HepG2 (cell line): ENCODE measurements around the gene PRKCE. TPM values are rescaled to one million over a fixed set of nuclear protein-coding genes. Genes with fewer than 3 reads are reported as not detected.

Experiments used
- CHD4 ChIP-seq: fragments of 200-600 bp; sonication (generic); IDR thresholded peaks from 2 replicates; pipeline ENCODE4 v1.7.0; 2017; ENCODE audit warnings: mild to moderate bottlenecking, low read length, borderline replicate concordance
- EP300 ChIP-seq, 3 experiments: sonication (generic) in 1 of 3; formaldehyde crosslinking in 1 of 3; IDR thresholded peaks; 2 replicates each; pipeline versions ENCODE4 v1.5.1 to v1.6.1; 2011 to 2020; ENCODE audit warnings: low read depth in 2 of 3, low read length in 2 of 3, borderline replicate concordance in 1 of 3, improper control_type of control experiment in 1 of 3, mild to moderate bottlenecking in 1 of 3, missing genetic modification reagents in 1 of 3, moderate library complexity in 1 of 3
- MAZ ChIP-seq, 2 experiments: sonication (generic) in 1 of 2; formaldehyde crosslinking in 1 of 2; IDR thresholded peaks; 2 replicates each; pipeline versions ENCODE4 v1.5.0 to v1.6.1; 2012 to 2020; ENCODE audit warnings: low read depth in 2 of 2, mild to moderate bottlenecking in 2 of 2, borderline replicate concordance in 1 of 2, improper control_type of control experiment in 1 of 2, low read length in 1 of 2, missing genetic modification reagents in 1 of 2, moderate library complexity in 1 of 2
- NFATC3 ChIP-seq: sonication (generic); formaldehyde crosslinking; IDR thresholded peaks from 2 replicates; pipeline ENCODE4 v1.5.1; 2020; ENCODE audit warnings: mild to moderate bottlenecking, missing genetic modification reagents
- PCBP1 ChIP-seq: fragments of 200-400 bp; formaldehyde crosslinking; IDR thresholded peaks from 2 replicates; pipeline ENCODE4 v1.6.1; 2017; ENCODE audit warnings: mild to moderate bottlenecking, low read depth, low read length, borderline replicate concordance
- PHF20 ChIP-seq: sonication (generic); formaldehyde crosslinking; IDR thresholded peaks from 2 replicates; pipeline ENCODE4 v1.5.0; 2020; ENCODE audit warnings: mild to moderate bottlenecking, missing genetic modification reagents
- RNF2 ChIP-seq: fragments of 450-650 bp; conservative IDR thresholded peaks from 2 replicates; pipeline ENCODE4 v1.6.1; 2016; ENCODE audit warnings: low read depth
- SNAPC2 ChIP-seq: sonication (generic); formaldehyde crosslinking; IDR thresholded peaks from 2 replicates; pipeline ENCODE4 v1.8.1; 2022; ENCODE audit warnings: mild to moderate bottlenecking, missing genetic modification reagents
- TAF1 ChIP-seq: sonication (generic); formaldehyde crosslinking; IDR thresholded peaks from 2 replicates; pipeline ENCODE4 v1.4.0; 2020; ENCODE audit warnings: missing genetic modification reagents
- ZBTB7A ChIP-seq: sonication (generic); formaldehyde crosslinking; IDR thresholded peaks from 2 replicates; pipeline ENCODE4 v1.8.0; 2022; ENCODE audit warnings: mild to moderate bottlenecking, missing genetic modification reagents
- ZNF124 ChIP-seq: sonication (generic); formaldehyde crosslinking; IDR thresholded peaks from 2 replicates; pipeline ENCODE4 v1.4.0; 2020; ENCODE audit warnings: missing genetic modification reagents
- ZNF3 ChIP-seq: IDR thresholded peaks from 2 replicates; pipeline ENCODE4 v1.7.0; 2017; ENCODE audit warnings: inconsistent platforms
- ZNF616 ChIP-seq: sonication (generic); formaldehyde crosslinking; IDR thresholded peaks from 2 replicates; pipeline ENCODE4 v1.5.0; 2020; ENCODE audit warnings: low read depth, mild to moderate bottlenecking, missing genetic modification reagents
- ZNF775 ChIP-seq: sonication (generic); formaldehyde crosslinking; IDR thresholded peaks from 2 replicates; pipeline ENCODE4 v1.4.0; 2020; ENCODE audit warnings: missing genetic modification reagents, mild to moderate bottlenecking, moderate library complexity, borderline replicate concordance
- polyA plus RNA-seq, 8 experiments: library from polyadenylated mRNA; depleted of rRNA in 3 of 8; stranded (reverse) in 7 of 8; unstranded in 1 of 8; fragments of >200 nt; fragmentation: Illumina TruSeq in 4 of 8; extraction: Trizol in 4 of 8; gene quantifications; 2 replicates each; pipeline versions ENCODE4 v1.2.1 to v1.2.3, GENCODE V29; 2011 to 2016; ENCODE audit warnings: low read depth in 4 of 8, missing spikeins in 1 of 8, mixed read lengths in 1 of 8; ENCODE audit not compliant: insufficient read depth in 1 of 8
- total RNA-seq, 5 experiments: library from RNA; depleted of rRNA; stranded (reverse); fragments of >200 nt; fragmentation: Illumina TruSeq; extraction: Trizol; gene quantifications; 2 replicates each; pipeline ENCODE4 v1.2.3, GENCODE V29; 2016; ENCODE audit warnings: low read depth in 1 of 5
- TF ChIP-seq, protein P1 (sequence below): sonication (generic); formaldehyde crosslinking; IDR thresholded peaks from 2 replicates; pipeline ENCODE4 v1.9.0; 2022; ENCODE audit warnings: missing genetic modification reagents, mild to moderate bottlenecking, borderline replicate concordance
- TF ChIP-seq, protein P2 (sequence below), 2 experiments: sonication (generic) in 1 of 2; formaldehyde crosslinking in 1 of 2; IDR thresholded peaks; 2 replicates each; pipeline versions ENCODE4 v1.4.0 to v1.6.1; 2018 to 2020; ENCODE audit warnings: missing genetic modification reagents in 2 of 2, borderline replicate concordance in 1 of 2, low read depth in 1 of 2, mild to moderate bottlenecking in 1 of 2, missing biosample characterization in 1 of 2
- TF ChIP-seq, protein P3 (sequence below): sonication (generic); formaldehyde crosslinking; IDR thresholded peaks from 2 replicates; pipeline ENCODE4 v1.4.0; 2020; ENCODE audit warnings: missing genetic modification reagents

The PRKCE gene
- total and polyA plus RNA-seq, 2 of the 13 experiments (the other 11 are each of a cell fraction or from before 2014, with no cell fraction given): 1.0 to 3.9 TPM

DNA sequence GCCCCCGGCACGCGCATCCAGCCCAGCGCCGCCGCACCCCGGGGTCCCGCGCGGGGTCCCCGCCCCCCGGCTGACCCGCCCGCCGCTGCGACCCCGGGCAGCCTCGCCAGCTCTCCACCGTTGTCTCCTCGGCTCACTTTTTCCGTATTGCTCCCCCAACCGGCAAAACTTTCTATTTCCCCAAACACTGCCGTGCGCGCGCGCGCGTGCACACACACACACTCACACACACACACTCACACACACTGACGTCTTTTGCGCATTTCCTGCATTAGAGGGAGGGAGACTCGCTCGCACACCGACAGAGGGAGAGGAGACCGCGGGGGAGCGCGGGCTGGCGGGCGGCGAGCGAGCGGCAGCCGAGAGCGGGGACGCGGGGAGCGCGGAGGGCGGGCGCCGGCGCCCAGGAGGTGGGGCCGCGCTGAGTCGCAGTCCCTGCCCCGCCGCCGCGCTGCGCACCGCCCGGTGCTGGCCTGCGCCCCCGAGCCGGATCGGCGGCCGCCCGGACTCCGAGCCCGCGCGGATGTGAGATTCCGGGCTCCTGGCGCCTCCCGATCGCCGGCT, 542 bp upstream of the PRKCE start (continued):
- TF ChIP-seq PHF20 (CRISPR knock-in tag): no peak
- TF ChIP-seq, protein P1, sequence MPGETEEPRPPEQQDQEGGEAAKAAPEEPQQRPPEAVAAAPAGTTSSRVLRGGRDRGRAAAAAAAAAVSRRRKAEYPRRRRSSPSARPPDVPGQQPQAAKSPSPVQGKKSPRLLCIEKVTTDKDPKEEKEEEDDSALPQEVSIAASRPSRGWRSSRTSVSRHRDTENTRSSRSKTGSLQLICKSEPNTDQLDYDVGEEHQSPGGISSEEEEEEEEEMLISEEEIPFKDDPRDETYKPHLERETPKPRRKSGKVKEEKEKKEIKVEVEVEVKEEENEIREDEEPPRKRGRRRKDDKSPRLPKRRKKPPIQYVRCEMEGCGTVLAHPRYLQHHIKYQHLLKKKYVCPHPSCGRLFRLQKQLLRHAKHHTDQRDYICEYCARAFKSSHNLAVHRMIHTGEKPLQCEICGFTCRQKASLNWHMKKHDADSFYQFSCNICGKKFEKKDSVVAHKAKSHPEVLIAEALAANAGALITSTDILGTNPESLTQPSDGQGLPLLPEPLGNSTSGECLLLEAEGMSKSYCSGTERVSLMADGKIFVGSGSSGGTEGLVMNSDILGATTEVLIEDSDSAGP (CRISPR knock-in tag): no peak; the same call in 1 of the 2 replicates
- TF ChIP-seq CHD4: no peak
- TF ChIP-seq, protein P2, sequence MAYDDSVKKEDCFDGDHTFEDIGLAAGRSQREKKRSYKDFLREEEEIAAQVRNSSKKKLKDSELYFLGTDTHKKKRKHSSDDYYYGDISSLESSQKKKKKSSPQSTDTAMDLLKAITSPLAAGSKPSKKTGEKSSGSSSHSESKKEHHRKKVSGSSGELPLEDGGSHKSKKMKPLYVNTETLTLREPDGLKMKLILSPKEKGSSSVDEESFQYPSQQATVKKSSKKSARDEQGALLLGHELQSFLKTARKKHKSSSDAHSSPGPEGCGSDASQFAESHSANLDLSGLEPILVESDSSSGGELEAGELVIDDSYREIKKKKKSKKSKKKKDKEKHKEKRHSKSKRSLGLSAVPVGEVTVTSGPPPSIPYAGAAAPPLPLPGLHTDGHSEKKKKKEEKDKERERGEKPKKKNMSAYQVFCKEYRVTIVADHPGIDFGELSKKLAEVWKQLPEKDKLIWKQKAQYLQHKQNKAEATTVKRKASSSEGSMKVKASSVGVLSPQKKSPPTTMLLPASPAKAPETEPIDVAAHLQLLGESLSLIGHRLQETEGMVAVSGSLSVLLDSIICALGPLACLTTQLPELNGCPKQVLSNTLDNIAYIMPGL (CRISPR knock-in tag; IDR thresholded peaks at IDR 0.05; ENCODE audit: borderline replicate concordance in 1 of 2, low read depth in 1 of 2): peak; percentile 95 to 97; a peak in 3 of 4 replicates
- no peak for TF ChIP-seq NFATC3 (CRISPR knock-in tag)
- TF ChIP-seq EP300 (IDR thresholded peaks at IDR 0.05; ENCODE audit: low read depth in 2 of 2, low read length in 2 of 2): peak in 1 of 2 experiments; percentile 31; a peak in 1 of 4 replicates
- no peak; the same call in 1 of the 2 replicates for TF ChIP-seq EP300 (CRISPR knock-in tag; IDR thresholded peaks at IDR 0.05; ENCODE audit: borderline replicate concordance)
- 0 out of 2 replicates have a peak, but pooled peaks have one; percentile 44 for TF ChIP-seq SNAPC2
- no peak; the same call in 1 of the 2 replicates for TF ChIP-seq MAZ (IDR thresholded peaks at IDR 0.05; ENCODE audit: borderline replicate concordance, low read depth, low read length)
- TF ChIP-seq MAZ (CRISPR knock-in tag; IDR thresholded peaks at IDR 0.05; ENCODE audit: low read depth): peak; percentile 86
- TF ChIP-seq PCBP1: peak; percentile 85; the same call in 1 of the 2 replicates
- TF ChIP-seq ZNF616: 0 out of 2 replicates have a peak, but pooled peaks have one; percentile 59
- no peak; the same call in 1 of the 2 replicates for TF ChIP-seq RNF2
- TF ChIP-seq ZBTB7A (CRISPR knock-in tag): peak; percentile 73; the same call in 1 of the 2 replicates
- peak; percentile 50 for TF ChIP-seq TAF1 (CRISPR knock-in tag)
- TF ChIP-seq ZNF3 (CRISPR knock-in tag): no peak
- TF ChIP-seq, protein P3, sequence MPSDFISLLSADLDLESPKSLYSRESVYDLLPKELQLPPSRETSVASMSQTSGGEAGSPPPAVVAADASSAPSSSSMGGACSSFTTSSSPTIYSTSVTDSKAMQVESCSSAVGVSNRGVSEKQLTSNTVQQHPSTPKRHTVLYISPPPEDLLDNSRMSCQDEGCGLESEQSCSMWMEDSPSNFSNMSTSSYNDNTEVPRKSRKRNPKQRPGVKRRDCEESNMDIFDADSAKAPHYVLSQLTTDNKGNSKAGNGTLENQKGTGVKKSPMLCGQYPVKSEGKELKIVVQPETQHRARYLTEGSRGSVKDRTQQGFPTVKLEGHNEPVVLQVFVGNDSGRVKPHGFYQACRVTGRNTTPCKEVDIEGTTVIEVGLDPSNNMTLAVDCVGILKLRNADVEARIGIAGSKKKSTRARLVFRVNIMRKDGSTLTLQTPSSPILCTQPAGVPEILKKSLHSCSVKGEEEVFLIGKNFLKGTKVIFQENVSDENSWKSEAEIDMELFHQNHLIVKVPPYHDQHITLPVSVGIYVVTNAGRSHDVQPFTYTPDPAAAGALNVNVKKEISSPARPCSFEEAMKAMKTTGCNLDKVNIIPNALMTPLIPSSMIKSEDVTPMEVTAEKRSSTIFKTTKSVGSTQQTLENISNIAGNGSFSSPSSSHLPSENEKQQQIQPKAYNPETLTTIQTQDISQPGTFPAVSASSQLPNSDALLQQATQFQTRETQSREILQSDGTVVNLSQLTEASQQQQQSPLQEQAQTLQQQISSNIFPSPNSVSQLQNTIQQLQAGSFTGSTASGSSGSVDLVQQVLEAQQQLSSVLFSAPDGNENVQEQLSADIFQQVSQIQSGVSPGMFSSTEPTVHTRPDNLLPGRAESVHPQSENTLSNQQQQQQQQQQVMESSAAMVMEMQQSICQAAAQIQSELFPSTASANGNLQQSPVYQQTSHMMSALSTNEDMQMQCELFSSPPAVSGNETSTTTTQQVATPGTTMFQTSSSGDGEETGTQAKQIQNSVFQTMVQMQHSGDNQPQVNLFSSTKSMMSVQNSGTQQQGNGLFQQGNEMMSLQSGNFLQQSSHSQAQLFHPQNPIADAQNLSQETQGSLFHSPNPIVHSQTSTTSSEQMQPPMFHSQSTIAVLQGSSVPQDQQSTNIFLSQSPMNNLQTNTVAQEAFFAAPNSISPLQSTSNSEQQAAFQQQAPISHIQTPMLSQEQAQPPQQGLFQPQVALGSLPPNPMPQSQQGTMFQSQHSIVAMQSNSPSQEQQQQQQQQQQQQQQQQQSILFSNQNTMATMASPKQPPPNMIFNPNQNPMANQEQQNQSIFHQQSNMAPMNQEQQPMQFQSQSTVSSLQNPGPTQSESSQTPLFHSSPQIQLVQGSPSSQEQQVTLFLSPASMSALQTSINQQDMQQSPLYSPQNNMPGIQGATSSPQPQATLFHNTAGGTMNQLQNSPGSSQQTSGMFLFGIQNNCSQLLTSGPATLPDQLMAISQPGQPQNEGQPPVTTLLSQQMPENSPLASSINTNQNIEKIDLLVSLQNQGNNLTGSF (CRISPR knock-in tag): peak; percentile 35; the same call in 1 of the 2 replicates
- TF ChIP-seq ZNF124 (CRISPR knock-in tag): peak; percentile 46; the same call in 1 of the 2 replicates
- no peak for TF ChIP-seq ZNF775 (CRISPR knock-in tag)
